T-helper 1 cell treated with Interleukin-12 subunit alpha and Interleukin-12 subunit beta and Interleukin-4 antibody, amounts not matched to agents 30 μg/mL and 1 μg/mL, for 36 hours (primary cell): ENCODE results near the gene HPS3.

Source experiments
- H3K27ac Mint-ChIP-seq: one replicate; pipeline ENCODE4 v1.8.0; 2021; ENCODE audit warnings: mild to moderate bottlenecking, mixed read lengths
- H3K27me3 Mint-ChIP-seq: one replicate; pipeline ENCODE4 v1.8.0; 2021; ENCODE audit warnings: low read depth, mixed read lengths
- H3K36me3 Mint-ChIP-seq: one replicate; pipeline ENCODE4 v1.8.0; 2021; ENCODE audit warnings: low read depth, mixed read lengths
- H3K4me1 Mint-ChIP-seq: one replicate; pipeline ENCODE4 v1.8.0; 2021; ENCODE audit warnings: low read depth, mixed read lengths
- H3K4me3 Mint-ChIP-seq: one replicate; pipeline ENCODE4 v1.8.0; 2021; ENCODE audit warnings: mild to moderate bottlenecking, moderate library complexity, mixed read lengths
- H3K9me3 Mint-ChIP-seq: one replicate; pipeline ENCODE4 v1.8.0; 2021; ENCODE audit warnings: mixed read lengths

Gene HPS3

DNA sequence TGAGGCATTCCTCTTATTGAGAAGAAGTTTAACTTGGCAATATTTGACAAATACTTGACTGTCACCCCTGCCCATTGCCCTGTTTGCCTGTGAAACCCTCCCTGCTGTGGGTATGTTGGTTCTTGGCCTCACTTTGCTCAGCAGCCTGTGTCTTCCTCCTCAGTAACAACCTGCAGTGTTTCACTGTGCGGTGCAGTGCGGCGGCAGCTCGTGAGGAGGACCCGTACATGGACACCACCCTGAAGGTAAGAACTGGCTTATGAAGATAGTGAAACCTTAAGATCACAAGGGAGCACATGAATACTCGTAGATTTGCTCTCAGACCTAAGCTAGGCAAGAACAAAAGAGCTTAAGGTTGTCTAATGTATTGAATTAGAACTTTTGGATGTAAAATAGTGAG is 21.0 kb downstream of the HPS3 start:
- Mint-ChIP-seq H3K4me3 (no peak overlapping the region), H3K4me1 (peaks cover 20% of the 10 kb centered on the region), H3K27ac (no peak overlapping the region), H3K9me3 (no peaks in the 10 kb centered on the region), H3K27me3 (no peaks in the 10 kb centered on the region), H3K36me3 (peaks cover 33% of the 10 kb centered on the region)

DNA sequence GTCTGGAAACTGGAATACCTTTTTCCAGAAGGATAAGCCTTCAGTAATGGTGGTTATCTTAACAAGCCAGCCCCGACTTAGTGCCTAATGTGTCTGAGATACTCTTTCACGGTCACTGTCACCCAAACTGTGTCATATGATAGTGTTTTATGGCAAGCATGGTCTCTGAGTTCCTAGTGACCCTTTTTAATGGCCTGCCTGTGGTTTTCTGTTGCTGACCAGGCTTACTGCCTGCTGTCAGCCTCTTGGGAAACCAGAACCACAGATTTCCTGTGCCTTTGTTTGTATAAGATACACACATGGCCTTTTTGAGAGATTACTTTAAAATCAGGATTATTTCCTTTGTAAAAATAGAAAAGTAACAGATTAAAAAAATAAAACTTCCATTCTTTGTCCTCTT is 22.4 kb downstream of the HPS3 start:
- Mint-ChIP-seq H3K4me1 (peaks cover 18% of the 10 kb centered on the region), H3K27me3 (no peaks in the 10 kb centered on the region), H3K9me3 (no peaks in the 10 kb centered on the region), H3K36me3 (peaks cover 34% of the 10 kb centered on the region), H3K27ac (no peak overlapping the region), H3K4me3 (no peak overlapping the region)

DNA sequence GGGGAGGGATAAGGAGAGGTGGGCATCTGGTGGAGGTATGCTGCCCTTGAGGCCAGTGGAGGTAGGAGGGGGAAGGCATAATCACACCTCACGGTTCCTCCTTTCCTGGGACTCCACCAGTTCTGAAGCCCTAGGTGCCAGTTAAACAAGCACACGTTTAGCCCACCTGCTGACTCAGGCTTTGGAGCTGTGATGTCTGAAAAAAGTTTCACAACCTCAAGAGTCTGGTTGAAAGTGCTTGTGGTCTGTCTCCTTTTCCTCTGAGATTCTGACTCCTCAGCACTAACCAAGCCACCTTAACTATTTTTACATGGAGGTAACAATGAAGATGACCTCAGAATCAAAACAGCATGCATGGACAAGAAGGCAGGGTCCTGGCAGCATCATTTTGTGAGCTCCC is 23.0 kb downstream of the HPS3 start:
- H3K9me3 Mint-ChIP-seq: no peaks in the 10 kb centered on the region
- H3K36me3 Mint-ChIP-seq: peaks cover 36% of the 10 kb centered on the region
- H3K4me1 Mint-ChIP-seq: peaks cover 18% of the 10 kb centered on the region
- H3K27me3 Mint-ChIP-seq: no peaks in the 10 kb centered on the region
- H3K4me3 Mint-ChIP-seq: no peak overlapping the region
- no peak overlapping the region for H3K27ac Mint-ChIP-seq

DNA sequence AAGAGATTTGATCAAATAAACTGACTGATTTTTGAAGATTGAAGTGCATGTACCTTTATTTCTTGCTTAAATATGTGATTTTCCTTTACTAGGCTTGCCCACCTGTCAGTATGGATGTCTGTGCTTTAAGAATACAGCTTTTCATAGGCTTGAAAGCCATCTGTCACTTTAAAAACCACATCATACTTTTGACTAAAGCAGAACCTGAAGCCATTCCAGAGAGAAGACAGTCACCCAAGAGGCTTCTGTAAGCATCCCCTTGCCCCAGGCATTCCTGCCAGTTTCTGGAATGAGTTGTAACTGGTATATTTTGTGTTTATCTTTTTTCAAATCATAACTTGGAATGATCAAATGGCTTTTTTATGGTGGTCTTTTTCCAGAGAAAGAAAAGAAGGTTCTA is 24.0 kb downstream of the HPS3 start:
- H3K27me3 Mint-ChIP-seq: no peaks in the 10 kb centered on the region
- H3K36me3 Mint-ChIP-seq: peaks cover 35% of the 10 kb centered on the region
- no peak overlapping the region for H3K27ac Mint-ChIP-seq

DNA sequence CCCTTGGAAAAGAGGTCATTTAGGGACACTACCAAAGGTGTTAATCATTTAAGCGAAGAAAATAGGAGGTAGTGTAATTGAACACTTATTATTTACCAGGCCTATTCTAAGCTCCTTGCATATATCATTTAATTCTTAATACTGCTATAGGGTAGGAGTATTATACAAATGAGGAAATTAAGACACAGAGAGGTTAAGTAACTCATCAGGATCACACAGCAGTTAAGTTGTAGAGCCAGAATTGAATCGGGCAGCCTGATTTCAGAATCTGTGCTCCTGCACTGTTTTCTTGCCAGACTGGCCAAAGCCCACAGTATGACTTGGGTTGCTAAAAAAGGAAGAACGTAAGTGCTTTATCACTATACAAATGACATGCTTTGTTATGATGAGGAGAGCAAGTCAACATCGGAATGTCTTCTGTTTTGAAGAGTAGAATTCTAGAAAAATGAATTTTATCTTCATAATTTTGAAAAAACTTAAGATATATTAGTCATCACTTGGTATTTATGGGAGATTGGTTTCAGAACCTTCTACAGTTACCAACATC is 31.4 kb downstream of the HPS3 start:
- H3K27me3 Mint-ChIP-seq: no peaks in the 10 kb centered on the region
- H3K9me3 Mint-ChIP-seq: no peaks in the 10 kb centered on the region
- peaks cover 37% of the 10 kb centered on the region for H3K36me3 Mint-ChIP-seq
- no peaks in the 10 kb centered on the region for H3K4me1 Mint-ChIP-seq
- no peak overlapping the region for H3K4me3 Mint-ChIP-seq
- no peak overlapping the region for H3K27ac Mint-ChIP-seq

More for the DNA sequence above, 24.0 kb downstream of the HPS3 start:
- Mint-ChIP-seq H3K4me3 (no peak overlapping the region), H3K9me3 (no peaks in the 10 kb centered on the region), H3K4me1 (peaks cover 18% of the 10 kb centered on the region)

DNA sequence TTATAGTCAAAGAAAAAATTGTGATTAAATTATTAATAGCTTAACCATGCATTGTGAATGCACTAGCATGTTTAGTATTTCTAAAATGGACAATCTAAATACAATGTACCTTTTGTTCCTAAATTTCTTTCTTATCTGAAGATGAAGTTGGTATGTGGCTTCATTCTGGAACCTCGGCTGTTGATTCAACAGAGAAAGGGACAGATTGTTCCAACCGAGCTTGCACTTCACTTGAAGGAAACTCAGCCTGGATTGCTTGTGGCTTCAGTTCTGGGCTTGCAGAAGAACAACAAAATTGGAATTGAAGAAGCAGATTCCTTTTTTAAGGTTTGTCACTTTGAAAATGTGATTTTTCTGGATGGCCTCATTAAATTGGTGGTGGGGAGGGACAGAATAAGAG is 32.6 kb downstream of the HPS3 start:
- H3K4me1 Mint-ChIP-seq: no peaks in the 10 kb centered on the region
- no peaks in the 10 kb centered on the region for H3K27me3 Mint-ChIP-seq
- peaks cover 38% of the 10 kb centered on the region for H3K36me3 Mint-ChIP-seq
- no peak overlapping the region for H3K4me3 Mint-ChIP-seq
- no peak overlapping the region for H3K27ac Mint-ChIP-seq
- no peaks in the 10 kb centered on the region for H3K9me3 Mint-ChIP-seq

DNA sequence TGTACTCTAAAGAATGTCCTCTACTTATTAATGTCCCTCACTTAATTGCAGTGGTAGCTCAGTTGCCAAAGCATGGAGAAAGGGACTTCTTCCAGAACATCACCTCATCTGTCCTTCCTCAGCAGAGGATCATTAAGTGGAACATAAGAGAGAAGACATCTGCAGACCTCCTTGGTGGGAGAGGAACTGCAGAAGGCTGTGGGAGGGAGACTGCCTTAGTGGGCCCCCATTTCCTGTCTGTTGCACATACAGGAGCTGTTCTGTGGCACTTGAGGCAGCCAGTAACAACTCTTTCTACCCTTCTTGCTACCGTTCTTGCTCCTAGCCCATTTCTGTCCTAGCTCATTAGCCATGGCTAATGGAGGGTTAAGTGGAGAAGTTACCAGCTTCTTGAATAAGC is 33.6 kb downstream of the HPS3 start:
- Mint-ChIP-seq H3K27me3 (no peaks in the 10 kb centered on the region), H3K9me3 (no peaks in the 10 kb centered on the region), H3K27ac (no peak overlapping the region), H3K4me1 (no peaks in the 10 kb centered on the region), H3K36me3 (peaks cover 43% of the 10 kb centered on the region), H3K4me3 (no peak overlapping the region)

DNA sequence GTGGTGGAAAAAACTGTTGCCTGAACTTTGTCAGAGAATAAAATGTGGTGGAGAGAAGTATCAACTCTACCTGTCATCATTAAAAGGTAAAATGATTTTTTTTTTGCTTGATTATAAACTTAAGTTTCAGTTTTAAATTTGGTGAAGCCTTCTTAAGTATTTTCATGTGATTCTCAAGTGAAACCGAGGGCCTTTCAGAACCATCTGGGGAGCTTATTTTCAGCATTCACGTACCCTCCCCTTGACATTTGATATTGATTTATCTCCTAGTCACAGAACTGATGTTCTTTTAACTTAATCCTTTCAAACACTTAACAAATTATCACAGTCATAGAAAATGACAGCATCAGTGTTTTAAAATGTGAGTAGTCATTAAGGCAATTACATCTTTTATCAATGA is 38.5 kb downstream of the HPS3 start:
- no peak overlapping the region for H3K27ac Mint-ChIP-seq
- H3K27me3 Mint-ChIP-seq: no peaks in the 10 kb centered on the region
- peaks cover 56% of the 10 kb centered on the region for H3K36me3 Mint-ChIP-seq
- no peaks in the 10 kb centered on the region for H3K4me1 Mint-ChIP-seq
- H3K4me3 Mint-ChIP-seq: no peak overlapping the region
- no peaks in the 10 kb centered on the region for H3K9me3 Mint-ChIP-seq

DNA sequence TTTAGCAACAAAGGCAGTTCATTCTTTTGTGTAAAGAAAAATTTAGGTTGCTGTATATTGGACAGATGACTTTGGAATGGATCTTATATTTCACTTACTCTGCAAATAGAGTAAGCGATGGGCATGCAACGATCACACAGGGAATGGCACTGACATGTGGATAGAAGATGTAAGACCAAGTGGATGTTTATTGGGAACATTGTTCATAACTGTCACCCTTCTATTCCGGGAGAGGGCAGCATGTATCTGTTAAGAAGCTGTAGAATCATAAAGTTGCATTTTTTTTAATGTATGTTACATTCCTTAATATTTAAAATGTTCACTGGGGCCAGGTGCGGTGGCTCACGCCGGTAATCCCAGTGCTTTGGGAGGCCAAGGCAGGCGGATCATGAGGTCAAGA is 41.2 kb downstream of the HPS3 start:
- H3K4me1 Mint-ChIP-seq: peaks cover 8% of the 10 kb centered on the region
- H3K9me3 Mint-ChIP-seq: no peaks in the 10 kb centered on the region
- H3K27ac Mint-ChIP-seq: no peak overlapping the region
- no peaks in the 10 kb centered on the region for H3K27me3 Mint-ChIP-seq
- H3K4me3 Mint-ChIP-seq: no peak overlapping the region
- H3K36me3 Mint-ChIP-seq: peaks cover 51% of the 10 kb centered on the region

DNA sequence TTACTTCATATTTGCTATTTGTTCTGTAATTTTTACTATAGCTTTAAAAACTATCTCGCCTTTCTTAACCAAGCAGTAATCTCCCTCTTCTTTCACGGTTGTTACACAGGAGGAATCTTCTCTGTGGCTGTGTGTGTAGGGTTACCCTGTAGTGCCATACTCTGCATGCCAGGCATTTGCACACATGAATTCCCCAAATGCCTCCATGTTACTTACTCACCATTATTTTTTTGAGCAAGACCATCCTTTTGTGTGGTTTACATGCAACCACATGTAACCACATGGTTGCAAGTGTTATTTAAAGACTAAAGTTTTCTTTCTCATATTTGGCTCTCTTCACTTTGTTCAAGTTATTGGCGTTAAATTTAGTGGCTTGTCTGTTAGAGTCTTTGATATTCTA is 45.5 kb downstream of the HPS3 start:
- H3K4me3 Mint-ChIP-seq: no peak overlapping the region
- H3K27me3 Mint-ChIP-seq: no peaks in the 10 kb centered on the region
- no peak overlapping the region for H3K27ac Mint-ChIP-seq
- peaks cover 33% of the 10 kb centered on the region for H3K36me3 Mint-ChIP-seq
- H3K9me3 Mint-ChIP-seq: no peaks in the 10 kb centered on the region
- H3K4me1 Mint-ChIP-seq: peaks cover 10% of the 10 kb centered on the region

DNA sequence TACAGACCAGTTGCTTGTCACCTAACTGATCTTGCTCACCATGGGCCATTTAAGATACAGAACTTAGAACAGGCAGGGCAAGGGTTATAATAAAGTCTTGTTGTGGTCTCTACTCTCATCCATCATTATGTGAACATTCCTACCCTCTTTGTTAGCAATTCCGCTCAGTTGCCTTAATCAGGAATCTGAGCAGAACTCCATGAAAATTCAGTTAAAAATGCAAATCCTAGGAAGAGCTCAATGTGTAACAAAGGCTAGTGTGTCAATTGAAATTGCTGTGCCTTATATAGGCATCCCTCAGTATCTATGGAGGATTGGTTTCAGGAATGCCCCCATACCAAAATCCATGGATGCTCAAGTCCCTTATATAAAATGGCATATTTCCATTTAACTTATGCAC is 47.7 kb downstream of the HPS3 start:
- Mint-ChIP-seq H3K27ac (no peak overlapping the region), H3K27me3 (no peaks in the 10 kb centered on the region), H3K4me3 (no peak overlapping the region), H3K9me3 (no peaks in the 10 kb centered on the region), H3K4me1 (peaks cover 10% of the 10 kb centered on the region), H3K36me3 (peaks cover 23% of the 10 kb centered on the region)

DNA sequence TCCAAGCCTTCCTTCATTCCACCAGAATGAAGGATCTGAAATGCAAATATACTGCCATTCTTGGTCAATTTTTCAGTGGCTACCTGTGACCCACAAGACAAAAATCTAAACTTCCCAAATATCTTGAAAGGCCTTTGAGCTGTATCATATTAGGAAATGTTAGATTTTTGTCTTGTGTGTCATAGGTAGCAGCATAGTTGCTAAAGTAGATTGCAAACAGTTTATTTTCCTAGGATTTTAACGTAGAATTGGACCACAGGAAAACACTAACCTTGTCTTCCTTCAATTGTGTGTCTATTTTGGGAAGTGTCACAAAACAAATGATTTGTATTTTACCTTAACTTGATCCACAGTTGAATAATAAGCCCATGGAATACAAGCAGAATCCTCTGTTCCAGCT is 49.8 kb downstream of the HPS3 start:
- H3K27ac Mint-ChIP-seq: no peak overlapping the region
- H3K4me1 Mint-ChIP-seq: peaks cover 8% of the 10 kb centered on the region
- no peaks in the 10 kb centered on the region for H3K27me3 Mint-ChIP-seq
- peaks cover 8% of the 10 kb centered on the region for H3K36me3 Mint-ChIP-seq
- H3K4me3 Mint-ChIP-seq: no peak overlapping the region
- no peaks in the 10 kb centered on the region for H3K9me3 Mint-ChIP-seq

DNA sequence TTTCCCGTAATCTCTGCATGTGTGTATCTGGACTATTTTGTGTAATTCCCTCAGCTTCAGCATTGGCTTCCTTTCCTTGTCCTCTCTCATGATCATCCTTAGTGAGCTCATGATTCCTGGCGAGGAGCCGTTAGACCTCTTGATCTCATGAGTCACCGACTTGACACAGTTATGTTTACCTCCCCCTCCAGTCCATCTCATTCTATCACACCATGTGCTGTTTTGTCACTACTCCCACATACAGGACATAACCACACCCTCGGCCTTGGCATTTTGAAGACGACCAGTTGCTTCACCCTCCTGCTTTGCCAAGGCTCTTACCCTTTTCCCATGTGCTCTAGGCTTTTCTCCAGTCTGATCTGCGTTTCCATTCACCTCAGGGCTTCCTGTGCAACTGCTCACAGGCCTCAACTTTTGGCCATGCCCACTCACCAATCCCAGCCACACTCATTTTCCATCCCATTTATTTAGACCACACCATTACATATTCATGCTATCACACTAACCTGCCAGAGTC is 50.7 kb downstream of the HPS3 start:
- Mint-ChIP-seq H3K36me3 (peaks cover 7% of the 10 kb centered on the region), H3K4me1 (peaks cover 3% of the 10 kb centered on the region), H3K4me3 (no peak overlapping the region), H3K27me3 (peaks cover 4% of the 10 kb centered on the region), H3K27ac (no peak overlapping the region), H3K9me3 (no peaks in the 10 kb centered on the region)

DNA sequence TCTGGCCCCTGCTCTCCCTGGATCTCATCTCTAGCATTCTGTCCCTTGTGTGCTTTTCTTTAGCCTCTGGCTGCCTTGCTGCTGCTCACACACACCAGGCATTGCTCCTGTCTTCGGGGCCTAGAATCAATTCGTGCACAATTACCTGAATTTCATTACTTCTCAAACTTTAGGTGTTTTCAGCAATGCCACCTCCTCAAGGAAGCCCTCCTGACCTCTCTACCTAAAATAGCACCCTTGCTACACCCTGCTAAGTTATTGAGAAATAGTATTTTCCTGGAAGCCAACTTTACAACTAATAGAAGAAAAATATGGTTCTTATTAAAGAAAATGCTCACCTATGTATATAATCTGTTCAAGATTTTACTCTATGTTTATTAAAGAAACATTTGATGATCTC is 51.7 kb downstream of the HPS3 start:
- H3K27me3 Mint-ChIP-seq: peaks cover 11% of the 10 kb centered on the region
- no peak overlapping the region for H3K4me3 Mint-ChIP-seq
- H3K9me3 Mint-ChIP-seq: no peaks in the 10 kb centered on the region
- H3K27ac Mint-ChIP-seq: no peak overlapping the region
- H3K36me3 Mint-ChIP-seq: peaks cover 4% of the 10 kb centered on the region
- no peaks in the 10 kb centered on the region for H3K4me1 Mint-ChIP-seq

DNA sequence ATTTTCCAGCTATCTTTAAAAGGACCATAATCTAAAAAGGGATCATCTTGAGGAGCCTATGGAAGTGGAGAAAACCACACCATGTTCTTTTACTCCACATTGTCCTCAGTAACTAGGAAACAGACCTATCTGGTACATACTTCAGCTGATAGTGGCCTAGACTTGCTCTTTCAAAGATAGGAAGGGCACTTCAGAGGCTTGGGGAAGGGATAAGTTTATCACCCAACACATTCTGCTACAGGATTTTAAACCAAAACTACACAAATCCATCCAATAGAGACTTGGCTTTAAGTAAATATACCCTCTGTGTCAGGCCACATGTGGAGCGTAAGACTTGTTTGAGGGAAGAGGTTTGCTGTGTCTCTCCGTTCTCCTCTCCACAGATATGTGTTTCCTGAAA is 56.8 kb downstream of the HPS3 start:
- H3K27ac Mint-ChIP-seq: no peak overlapping the region
- H3K27me3 Mint-ChIP-seq: peaks cover 56% of the 10 kb centered on the region
- no peaks in the 10 kb centered on the region for H3K4me1 Mint-ChIP-seq
- H3K4me3 Mint-ChIP-seq: no peak overlapping the region
- H3K9me3 Mint-ChIP-seq: no peaks in the 10 kb centered on the region
- no peaks in the 10 kb centered on the region for H3K36me3 Mint-ChIP-seq

DNA sequence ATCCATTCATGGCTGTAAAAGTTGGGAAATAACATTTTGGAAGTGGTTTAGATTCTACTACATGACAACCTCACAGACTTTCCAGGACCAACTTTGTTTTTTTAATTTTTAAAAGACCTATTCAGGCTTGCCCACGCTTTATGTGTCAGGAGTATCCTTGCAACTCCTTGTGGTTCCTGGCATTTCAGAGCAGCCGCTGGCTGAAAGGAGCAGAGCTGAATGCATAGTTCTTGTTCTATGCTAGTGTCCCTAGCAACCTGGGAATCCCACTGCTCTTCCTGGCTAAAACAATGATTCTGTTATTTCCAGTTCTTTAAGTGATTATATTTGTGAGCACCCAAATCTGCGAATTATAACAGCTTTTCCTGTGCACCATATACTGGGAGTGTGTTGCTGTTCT is 57.3 kb downstream of the HPS3 start:
- Mint-ChIP-seq H3K27ac (no peak overlapping the region), H3K9me3 (no peaks in the 10 kb centered on the region), H3K36me3 (no peaks in the 10 kb centered on the region), H3K4me3 (no peak overlapping the region), H3K4me1 (no peaks in the 10 kb centered on the region), H3K27me3 (peaks cover 56% of the 10 kb centered on the region)
